H9 (cell line): ENCODE results near the gene MAPRE3. TPM values are rescaled to one million over a fixed set of nuclear protein-coding genes. Genes with fewer than 3 reads are reported as not detected.

Source experiments
- DNase-seq: peaks from one replicate; pipeline ENCODE4 v3.0.0-alpha.2; 2017
- H2AFZ ChIP-seq: one replicate; pipeline ENCODE4 v1.6.1; 2013; ENCODE audit warnings: mild to moderate bottlenecking, low read length, control low read depth, moderate library complexity
- H2AK5ac ChIP-seq: 2 replicates; pipeline ENCODE4 v1.6.1; 2013; ENCODE audit warnings: low read length, control low read depth, mixed read lengths; ENCODE audit not compliant: insufficient read length
- H2BK120ac ChIP-seq: one replicate; pipeline ENCODE4 v1.6.1; 2013; ENCODE audit warnings: low read depth, mild to moderate bottlenecking, low read length, control low read depth, inconsistent platforms; ENCODE audit not compliant: poor library complexity, severe bottlenecking
- H2BK12ac ChIP-seq: 2 replicates; pipeline ENCODE4 v1.6.1; 2013; ENCODE audit warnings: low read length, control low read depth, mixed read lengths, low read depth; ENCODE audit not compliant: insufficient read length
- H2BK15ac ChIP-seq: 2 replicates; pipeline ENCODE4 v1.6.1; 2013; ENCODE audit warnings: low read depth, low read length, control low read depth
- H2BK20ac ChIP-seq: one replicate; pipeline ENCODE4 v1.6.1; 2013; ENCODE audit warnings: low read depth, mild to moderate bottlenecking, low read length, control low read depth, inconsistent platforms; ENCODE audit not compliant: poor library complexity, severe bottlenecking
- H2BK5ac ChIP-seq: 2 replicates; pipeline ENCODE4 v1.6.1; 2013; ENCODE audit warnings: low read length, control low read depth, mixed read lengths; ENCODE audit not compliant: insufficient read length
- H3K14ac ChIP-seq: 2 replicates; pipeline ENCODE4 v1.6.1; 2013; ENCODE audit warnings: low read length, control low read depth; ENCODE audit not compliant: insufficient read depth
- H3K18ac ChIP-seq: 2 replicates; pipeline ENCODE4 v1.6.1; 2013; ENCODE audit warnings: low read depth, mild to moderate bottlenecking, mixed read lengths, low read length, control low read depth; ENCODE audit not compliant: insufficient read length
- H3K23ac ChIP-seq: 2 replicates; pipeline ENCODE4 v1.6.1; 2013; ENCODE audit warnings: low read length, control low read depth, mixed read lengths, low read depth; ENCODE audit not compliant: insufficient read length
- H3K23me2 ChIP-seq: 2 replicates; pipeline ENCODE4 v1.6.1; 2013; ENCODE audit warnings: low read depth, mild to moderate bottlenecking, mixed read lengths, low read length, control low read depth; ENCODE audit not compliant: insufficient read length, poor library complexity, severe bottlenecking
- H3K27ac ChIP-seq: 2 replicates; pipeline ENCODE4 v1.5.1; 2013; ENCODE audit warnings: low read length, control low read depth, mixed read lengths, low read depth; ENCODE audit not compliant: insufficient read length
- H3K27me3 ChIP-seq: 2 replicates; pipeline ENCODE4 v1.6.1; 2013; ENCODE audit warnings: low read length, control low read depth, inconsistent platforms; ENCODE audit not compliant: insufficient read depth
- H3K4ac ChIP-seq: 2 replicates; pipeline ENCODE4 v1.6.1; 2013; ENCODE audit warnings: low read depth, mild to moderate bottlenecking, control low read depth, inconsistent platforms, low read length, moderate library complexity
- H3K4me1 ChIP-seq: 2 replicates; pipeline ENCODE4 v1.6.1; 2013; ENCODE audit warnings: low read length, control low read depth, inconsistent platforms; ENCODE audit not compliant: insufficient read depth
- H3K4me2 ChIP-seq: 2 replicates; pipeline ENCODE4 v1.6.1; 2013; ENCODE audit warnings: low read length, control low read depth, mixed read lengths; ENCODE audit not compliant: insufficient read length, insufficient read depth
- H3K56ac ChIP-seq: 2 replicates; pipeline ENCODE4 v1.6.1; 2013; ENCODE audit warnings: low read depth, mild to moderate bottlenecking, mixed read lengths, low read length, control low read depth; ENCODE audit not compliant: insufficient read length
- H3K79me1 ChIP-seq: 2 replicates; pipeline ENCODE4 v1.6.1; 2013; ENCODE audit warnings: low read depth, mild to moderate bottlenecking, moderate library complexity, low read length, control low read depth, inconsistent platforms; ENCODE audit not compliant: insufficient read depth, poor library complexity, severe bottlenecking
- H3K79me2 ChIP-seq: 2 replicates; pipeline ENCODE4 v1.6.1; 2013; ENCODE audit warnings: low read length, control low read depth, inconsistent platforms; ENCODE audit not compliant: insufficient read depth
- H3K9ac ChIP-seq: 2 replicates; pipeline ENCODE4 v1.6.1; 2013; ENCODE audit warnings: low read length, control low read depth, mixed read lengths; ENCODE audit not compliant: insufficient read length; ENCODE audit errors: extremely low read depth
- H3K9me3 ChIP-seq: one replicate; pipeline ENCODE4 v1.6.1; 2013; ENCODE audit warnings: low read depth, low read length, inconsistent platforms; ENCODE audit not compliant: control insufficient read depth
- H3T11ph ChIP-seq: one replicate; pipeline ENCODE4 v1.6.1; 2013; ENCODE audit warnings: mild to moderate bottlenecking, low read length, control low read depth, inconsistent platforms
- H4K20me1 ChIP-seq: one replicate; pipeline ENCODE4 v1.6.1; 2013; ENCODE audit not compliant: control insufficient read depth, insufficient read length, insufficient read depth
- H4K5ac ChIP-seq: 2 replicates; pipeline ENCODE4 v1.6.1; 2013; ENCODE audit warnings: low read depth, mild to moderate bottlenecking, mixed read lengths, low read length, control low read depth; ENCODE audit not compliant: insufficient read length
- H4K8ac ChIP-seq: replicated peaks from 2 replicates; pipeline ENCODE4 v1.6.1; 2013; ENCODE audit warnings: low read length, control low read depth, mixed read lengths, low read depth; ENCODE audit not compliant: insufficient read length
- H4K91ac ChIP-seq: 2 replicates; pipeline ENCODE4 v1.6.1; 2013; ENCODE audit warnings: low read depth, mild to moderate bottlenecking, moderate library complexity, mixed read lengths, low read length, control low read depth; ENCODE audit not compliant: insufficient read length
- H3K27ac Mint-ChIP-seq, 3 experiments: 2 replicates in 2 of 3; 3 replicates in 1 of 3; pipeline ENCODE4 v1.8.0; 2020 to 2021; ENCODE audit warnings: mixed read lengths in 3 of 3, mild to moderate bottlenecking in 1 of 3, moderate library complexity in 1 of 3
- H3K27me3 Mint-ChIP-seq: 2 replicates; pipeline ENCODE4 v1.8.0; 2021; ENCODE audit warnings: low read depth, mild to moderate bottlenecking, moderate library complexity, mixed read lengths
- H3K36me3 Mint-ChIP-seq, 3 experiments: 2 replicates in 2 of 3; 3 replicates in 1 of 3; pipeline ENCODE4 v1.8.0; 2020 to 2021; ENCODE audit warnings: low read depth in 3 of 3, mixed read lengths in 3 of 3; ENCODE audit not compliant: insufficient read depth in 1 of 3
- H3K4me1 Mint-ChIP-seq, 2 experiments: 2 replicates each; pipeline ENCODE4 v1.8.0; 2020; ENCODE audit warnings: mixed read lengths in 2 of 2
- H3K4me3 Mint-ChIP-seq, 2 experiments: 2 replicates in 1 of 2; 3 replicates in 1 of 2; pipeline ENCODE4 v1.8.0; 2020 to 2021; ENCODE audit warnings: mild to moderate bottlenecking in 2 of 2, mixed read lengths in 2 of 2, moderate library complexity in 1 of 2
- H3K9me3 Mint-ChIP-seq, 2 experiments: 2 replicates in 1 of 2; 3 replicates in 1 of 2; pipeline ENCODE4 v1.8.0; 2020; ENCODE audit warnings: mild to moderate bottlenecking in 2 of 2, mixed read lengths in 2 of 2, moderate library complexity in 1 of 2
- WGBS: extraction: QIAGEN DNeasy Blood & Tissue Kit; methylation state at CpG from one replicate; pipeline ENCODE4 v1.1.7; 2013; ENCODE audit warnings: missing lambda C conversion rate, low lambda C conversion rate, mixed read lengths; ENCODE audit not compliant: insufficient read length; ENCODE audit errors: extremely low coverage; 5-methylcytosine and 5-hydroxymethylcytosine counted together
- total RNA-seq: library from RNA; stranded (reverse); gene quantifications from 2 replicates; pipeline ENCODE4 v1.2.1, GENCODE V29; 2021
- TF ChIP-seq, protein P1 (sequence below): fragments of 200-600 bp; sonication (generic); conservative IDR thresholded peaks from 3 replicates; pipeline ENCODE4 v1.8.0; 2021; ENCODE audit warnings: antibody characterized with exemption, mild to moderate bottlenecking

MAPRE3 gene
- total RNA-seq, 1 experiment from 2014 or later = 2.0 TPM

DNA sequence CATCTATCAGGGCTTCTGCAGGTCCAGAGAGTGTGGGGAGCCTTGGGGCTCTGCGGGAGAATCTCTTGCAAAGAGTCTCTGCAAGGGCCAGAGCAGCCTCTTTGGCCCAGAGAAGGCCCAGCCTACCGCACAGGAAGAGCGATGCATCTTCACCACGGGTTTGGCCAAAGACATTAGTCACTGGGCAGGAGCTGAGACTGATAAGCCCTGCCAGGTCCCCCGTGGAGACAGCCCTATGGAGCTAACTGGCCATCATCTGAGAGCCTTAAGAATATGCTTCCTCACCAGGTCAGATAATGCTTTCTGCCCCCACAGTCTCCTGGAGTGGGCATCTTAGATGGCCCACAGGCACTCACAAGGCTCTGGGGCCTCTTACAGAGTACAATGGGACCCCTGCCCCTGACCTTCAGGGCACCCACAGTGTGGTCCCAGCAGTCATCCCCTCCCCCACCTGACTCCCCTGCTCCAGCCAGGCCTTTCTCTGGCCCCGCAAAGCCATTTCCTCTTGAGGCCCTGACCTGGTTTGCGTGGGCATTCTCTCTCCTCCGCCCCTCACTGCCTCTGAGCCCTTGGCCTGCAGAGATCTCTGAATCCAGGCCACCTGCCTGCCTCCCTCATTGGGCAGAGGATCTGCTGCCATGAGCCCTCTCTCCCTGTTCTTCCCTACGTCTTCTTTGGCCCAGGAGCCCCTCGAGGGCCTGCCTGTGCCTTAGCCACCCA, 31.9 kb upstream of the MAPRE3 start:
- H3K27me3 Mint-ChIP-seq = peaks cover 23% of the 10 kb centered on the region
- Histone ChIP-seq H2AK5ac (no peak overlapping the region), H3K79me1 (no peaks in the 10 kb centered on the region), H3K4me1 (no peaks in the 10 kb centered on the region; the same call in 1 of the 2 replicates), H3K4me2 (no peak overlapping the region), H3K9me3 (no peaks in the 10 kb centered on the region), H3K23ac (no peak overlapping the region), H4K5ac (no peak overlapping the region), H2BK120ac (no peak overlapping the region), H3K79me2 (no peaks in the 10 kb centered on the region), H3K18ac (no peak overlapping the region), H3K4ac (no peak overlapping the region), H3K23me2 (peaks cover 6% of the 10 kb centered on the region), H4K8ac (no peak overlapping the region), H4K20me1 (no peaks in the 10 kb centered on the region), H2BK20ac (no peak overlapping the region), H3K56ac (no peak overlapping the region), H2BK15ac (no peak overlapping the region), H4K91ac (no peak overlapping the region), H3K27ac (no peak overlapping the region), H2BK12ac (no peak overlapping the region), H3T11ph (no peak overlapping the region), H3K27me3 (no peaks in the 10 kb centered on the region; the same call in 1 of the 2 replicates), H2AFZ (no peak overlapping the region), H3K9ac (no peak overlapping the region), H3K14ac (no peak overlapping the region; the same call in 1 of the 2 replicates), H2BK5ac (no peak overlapping the region)
- 0 out of 7 replicates have a peak overlapping the region, but pooled peaks of 1 of the 3 experiments have one; percentile 46 for H3K27ac Mint-ChIP-seq
- peaks cover 0 to 6% (median 0%) of the 10 kb centered on the region in 3 experiments; a peak in 1 of 7 replicates for H3K36me3 Mint-ChIP-seq
- DNase-seq = no peak
- TF ChIP-seq, protein P1, sequence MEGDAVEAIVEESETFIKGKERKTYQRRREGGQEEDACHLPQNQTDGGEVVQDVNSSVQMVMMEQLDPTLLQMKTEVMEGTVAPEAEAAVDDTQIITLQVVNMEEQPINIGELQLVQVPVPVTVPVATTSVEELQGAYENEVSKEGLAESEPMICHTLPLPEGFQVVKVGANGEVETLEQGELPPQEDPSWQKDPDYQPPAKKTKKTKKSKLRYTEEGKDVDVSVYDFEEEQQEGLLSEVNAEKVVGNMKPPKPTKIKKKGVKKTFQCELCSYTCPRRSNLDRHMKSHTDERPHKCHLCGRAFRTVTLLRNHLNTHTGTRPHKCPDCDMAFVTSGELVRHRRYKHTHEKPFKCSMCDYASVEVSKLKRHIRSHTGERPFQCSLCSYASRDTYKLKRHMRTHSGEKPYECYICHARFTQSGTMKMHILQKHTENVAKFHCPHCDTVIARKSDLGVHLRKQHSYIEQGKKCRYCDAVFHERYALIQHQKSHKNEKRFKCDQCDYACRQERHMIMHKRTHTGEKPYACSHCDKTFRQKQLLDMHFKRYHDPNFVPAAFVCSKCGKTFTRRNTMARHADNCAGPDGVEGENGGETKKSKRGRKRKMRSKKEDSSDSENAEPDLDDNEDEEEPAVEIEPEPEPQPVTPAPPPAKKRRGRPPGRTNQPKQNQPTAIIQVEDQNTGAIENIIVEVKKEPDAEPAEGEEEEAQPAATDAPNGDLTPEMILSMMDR = no peak
- WGBS = no CpG with 5 or more reads among the region's 10 CpGs
- H3K9me3 Mint-ChIP-seq = no peaks in the 10 kb centered on the region
- H3K4me1 Mint-ChIP-seq = peaks cover 18 to 22% of the 10 kb centered on the region in 2 experiments
- H3K4me3 Mint-ChIP-seq = no peak overlapping the region; a peak in 1 of 5 replicates
